ENCODE data around the gene MPP2.

The MPP2 gene

DNA sequence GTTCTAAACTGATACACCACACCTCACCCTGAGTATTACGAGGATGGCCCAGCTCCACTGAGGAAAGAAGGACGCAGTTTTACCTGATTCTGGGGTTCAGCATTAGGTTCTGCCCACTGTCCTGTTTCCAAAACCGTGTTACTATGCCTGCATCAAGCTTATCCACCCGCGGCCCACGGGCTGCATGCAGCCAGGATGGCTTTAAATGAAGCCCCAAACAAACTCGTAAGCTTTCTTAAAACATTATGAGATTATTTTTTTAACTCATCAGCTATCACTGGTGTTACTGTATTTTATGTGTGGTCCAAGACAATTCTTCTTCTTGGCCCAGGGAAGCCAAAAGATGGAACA lies 64.4 kb downstream of the MPP2 start:
- TF ChIP-seq NFIC (IDR thresholded peaks at IDR 0.05) = no peak
- TF ChIP-seq USF1 (IDR thresholded peaks at IDR 0.05) = no peak
- TF ChIP-seq EP300 (IDR thresholded peaks at IDR 0.05; ENCODE audit: borderline replicate concordance) = no peak
- TF ChIP-seq ZBTB7A (IDR thresholded peaks at IDR 0.05; ENCODE audit: low read depth) = no peak
- no peak for TF ChIP-seq REST (IDR thresholded peaks at IDR 0.05; ENCODE audit: low read depth)
- TF ChIP-seq, protein P1, sequence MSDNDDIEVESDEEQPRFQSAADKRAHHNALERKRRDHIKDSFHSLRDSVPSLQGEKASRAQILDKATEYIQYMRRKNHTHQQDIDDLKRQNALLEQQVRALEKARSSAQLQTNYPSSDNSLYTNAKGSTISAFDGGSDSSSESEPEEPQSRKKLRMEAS (IDR thresholded peaks at IDR 0.05) = no peak
- no peak for TF ChIP-seq RAD21 (IDR thresholded peaks at IDR 0.05; ENCODE audit: low read depth)
- TF ChIP-seq FOXM1 (IDR thresholded peaks at IDR 0.05; ENCODE audit: borderline replicate concordance, low read depth) = no peak
- TF ChIP-seq TAF1 (IDR thresholded peaks at IDR 0.05; ENCODE audit: low read depth) = no peak
- TF ChIP-seq EGR1 (IDR thresholded peaks at IDR 0.05) = no peak
- no peak for TF ChIP-seq YY1 (IDR thresholded peaks at IDR 0.05; ENCODE audit: low read depth)
- TF ChIP-seq CEBPB (IDR thresholded peaks at IDR 0.05) = no peak
- TF ChIP-seq TEAD4 (IDR thresholded peaks at IDR 0.05) = no peak
- no peak for TF ChIP-seq CREB1 (IDR thresholded peaks at IDR 0.05; ENCODE audit: low read depth)
- TF ChIP-seq TCF12 (IDR thresholded peaks at IDR 0.05; ENCODE audit: low read depth) = no peak

GRCh38 chr17:43842091-43842974 lies 65.0 kb downstream of the MPP2 start:
- TF ChIP-seq, protein P1 (IDR thresholded peaks at IDR 0.05) = peak; percentile 70

DNA sequence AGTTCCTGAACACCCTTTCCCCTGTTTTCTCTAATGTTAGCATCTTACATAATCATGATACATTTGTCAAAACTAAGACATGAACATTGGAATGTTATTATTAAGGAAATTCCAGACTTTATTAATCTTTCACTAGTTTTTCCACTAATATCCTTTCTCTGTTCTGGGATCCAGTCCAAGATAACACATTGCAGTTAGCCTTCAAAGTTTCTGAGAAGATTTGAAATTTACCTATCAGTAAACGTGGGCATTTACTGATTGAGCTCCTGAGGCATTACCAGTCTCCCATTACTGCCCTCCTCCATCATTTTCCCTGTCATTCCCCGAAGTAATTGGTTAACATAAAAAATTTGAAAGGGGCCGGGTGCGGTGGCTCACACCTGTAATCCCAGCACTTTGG lies 66.1 kb downstream of the MPP2 start:
- TF ChIP-seq EP300 (IDR thresholded peaks at IDR 0.05; ENCODE audit: borderline replicate concordance) (no peak), TCF12 (IDR thresholded peaks at IDR 0.05; ENCODE audit: low read depth) (no peak), CEBPB (IDR thresholded peaks at IDR 0.05) (no peak), REST (IDR thresholded peaks at IDR 0.05; ENCODE audit: low read depth) (no peak), USF1 (IDR thresholded peaks at IDR 0.05) (no peak), ZBTB7A (IDR thresholded peaks at IDR 0.05; ENCODE audit: low read depth) (no peak), TEAD4 (IDR thresholded peaks at IDR 0.05) (no peak)
- TF ChIP-seq, protein P1 (IDR thresholded peaks at IDR 0.05) = no peak

GRCh38 chr17:43840814-43841213 lies 66.5 kb downstream of the MPP2 start:
- TF ChIP-seq, protein P1 (IDR thresholded peaks at IDR 0.05) = no peak
- peak; percentile 25; the same call in 1 of the 2 replicates for TF ChIP-seq RAD21 (IDR thresholded peaks at IDR 0.05; ENCODE audit: low read depth)

- TF ChIP-seq FOXM1 (IDR thresholded peaks at IDR 0.05; ENCODE audit: borderline replicate concordance, low read depth) = peak; percentile 44; the same call in 1 of the 2 replicates
- TF ChIP-seq RAD21 (IDR thresholded peaks at IDR 0.05; ENCODE audit: low read depth) = no peak
- TF ChIP-seq EGR1 (IDR thresholded peaks at IDR 0.05) = no peak
- TF ChIP-seq NFIC (IDR thresholded peaks at IDR 0.05) = peak; percentile 99
- no peak for TF ChIP-seq ZBTB7A (IDR thresholded peaks at IDR 0.05; ENCODE audit: low read depth)
- TF ChIP-seq CREB1 (IDR thresholded peaks at IDR 0.05; ENCODE audit: low read depth) = no peak
- 0 out of 2 replicates have a peak, but pooled peaks have one; percentile 49 for TF ChIP-seq USF1 (IDR thresholded peaks at IDR 0.05)
- TF ChIP-seq, protein P1 (IDR thresholded peaks at IDR 0.05) = peak; percentile 73
- peak; percentile 97 for TF ChIP-seq TCF12 (IDR thresholded peaks at IDR 0.05; ENCODE audit: low read depth)
- no peak for TF ChIP-seq TAF1 (IDR thresholded peaks at IDR 0.05; ENCODE audit: low read depth)
- peak; percentile 83; the same call in 1 of the 2 replicates for TF ChIP-seq TEAD4 (IDR thresholded peaks at IDR 0.05)
- TF ChIP-seq YY1 (IDR thresholded peaks at IDR 0.05; ENCODE audit: low read depth) = peak; percentile 68
- TF ChIP-seq CEBPB (IDR thresholded peaks at IDR 0.05) = peak; percentile 48; the same call in 1 of the 2 replicates
- TF ChIP-seq EP300 (IDR thresholded peaks at IDR 0.05; ENCODE audit: borderline replicate concordance) = peak; percentile 83
- TF ChIP-seq REST (IDR thresholded peaks at IDR 0.05; ENCODE audit: low read depth) = no peak
These were observed 67.6 kb downstream of the MPP2 start for GRCh38 chr17:43839670-43840108.
